HG03432 (cell line): ENCODE data around the gene MRPL14.
"Not testable (repeated sequence)": the region's sequence is repeated elsewhere in the genome, so short reads cannot be mapped to it uniquely, and the experiment has no call there.

Experiments
- ATAC-seq: cut with Tn5 transposase; IDR thresholded peaks from one replicate; pipeline ENCODE4 v1.9.1; 2021; ENCODE audit warnings: mild to moderate bottlenecking, moderate library complexity; ENCODE audit not compliant: unreplicated experiment

The MRPL14 gene

GRCh38 chr6:44102527-44102926 lies 24.7 kb downstream of the MRPL14 start:
- ATAC-seq: no peak

DNA sequence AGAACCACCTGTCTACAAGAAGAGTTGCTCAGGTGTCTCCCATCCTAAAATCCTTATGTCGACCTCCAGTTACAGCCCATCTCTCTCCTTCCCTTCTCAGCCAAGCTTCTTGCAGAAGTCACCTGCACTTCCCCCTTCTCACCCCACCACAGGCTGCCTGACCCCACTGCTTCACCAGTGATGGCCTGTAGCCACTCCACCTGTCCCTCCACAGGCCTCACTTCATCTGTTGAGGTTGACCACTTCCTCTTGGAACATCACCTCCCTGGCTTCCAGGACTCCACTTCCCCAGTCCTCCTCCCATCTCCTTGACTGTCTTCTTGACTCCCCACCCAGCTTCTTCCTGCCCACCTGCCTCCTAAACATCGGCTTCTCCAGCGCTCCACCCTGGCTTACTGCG lies 25.4 kb downstream of the MRPL14 start:
- no peak for ATAC-seq

GRCh38 chr6:44100088-44100550 lies 27.1 kb downstream of the MRPL14 start:
- no peak for ATAC-seq

DNA sequence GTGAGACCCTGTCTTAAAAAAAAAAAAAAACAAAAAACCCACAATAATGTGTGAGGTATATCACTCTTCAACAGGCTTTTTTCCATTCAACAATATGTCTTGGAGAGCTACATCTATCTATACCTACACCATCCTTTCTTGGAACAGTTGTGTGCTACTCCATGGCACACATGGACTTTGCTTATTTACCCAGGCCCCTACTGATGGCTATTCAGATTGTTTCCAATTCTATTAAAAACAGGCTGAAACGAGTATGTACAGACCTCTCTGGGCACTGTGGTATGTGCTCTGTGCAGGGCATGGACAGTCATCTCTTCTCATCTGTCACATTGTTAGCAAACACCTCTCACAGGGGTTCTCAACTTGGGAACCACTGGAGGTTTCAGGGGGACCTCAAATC lies 28.1 kb downstream of the MRPL14 start:
- no peak for ATAC-seq

- no peak for ATAC-seq
Observed at GRCh38 chr6:44097782-44098317, 29.4 kb downstream of the MRPL14 start.

DNA sequence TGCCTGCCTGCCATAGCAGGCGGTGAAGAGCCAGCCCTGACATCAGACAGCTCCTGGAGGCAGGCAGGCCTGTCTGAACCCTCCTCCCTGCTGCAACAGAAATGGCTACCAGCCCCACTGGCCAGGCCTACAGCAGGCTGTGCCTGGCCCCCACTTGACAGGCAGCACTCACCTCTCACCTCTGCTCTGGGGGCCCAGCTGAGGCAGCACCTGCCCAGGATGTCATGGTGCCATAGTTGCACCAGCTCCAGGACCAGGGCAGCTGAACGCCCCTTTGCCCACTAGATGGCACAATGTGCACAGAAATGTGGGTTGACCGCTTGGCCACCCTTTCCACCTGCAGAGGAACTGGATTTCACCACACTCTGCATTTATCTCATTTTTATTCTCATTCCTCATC lies 30.6 kb downstream of the MRPL14 start:
- ATAC-seq: no peak

GRCh38 chr6:44095243-44095623 lies 32.0 kb downstream of the MRPL14 start:
- not testable (repeated sequence) for ATAC-seq

GRCh38 chr6:44094403-44095242 lies 32.6 kb downstream of the MRPL14 start:
- ATAC-seq: no peak

DNA sequence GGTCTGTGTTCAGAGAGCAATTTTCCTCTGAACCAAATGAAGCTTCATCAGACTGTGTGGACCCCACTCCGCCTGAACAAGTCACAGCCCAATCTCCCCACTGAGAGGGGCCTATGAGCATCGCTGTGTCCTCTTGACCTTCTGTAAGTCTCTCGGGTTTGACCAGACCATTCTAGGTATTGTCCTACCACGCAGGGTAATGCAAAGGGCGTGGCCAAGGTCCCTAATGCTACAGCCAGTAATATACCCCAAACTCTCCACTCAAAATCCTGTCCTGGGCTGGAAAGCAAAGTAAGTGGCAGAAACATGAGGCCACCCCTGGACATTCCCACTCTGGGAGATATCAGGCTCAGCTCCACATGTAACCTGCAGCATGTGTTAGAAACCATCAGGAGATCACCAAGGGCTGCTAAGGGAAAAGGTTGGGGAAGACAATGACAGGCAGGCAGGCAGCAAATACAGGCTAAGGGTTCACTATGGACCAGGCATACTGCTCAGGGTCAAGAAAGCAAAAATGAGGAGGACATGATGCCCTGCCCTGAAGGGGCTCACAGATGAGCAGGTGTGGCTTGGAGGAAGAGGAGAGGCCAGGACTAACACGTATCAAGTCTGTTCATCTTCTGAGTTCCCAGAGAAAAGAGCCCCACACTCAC lies 33.4 kb downstream of the MRPL14 start:
- no peak for ATAC-seq

- no peak for ATAC-seq
Observed at GRCh38 chr6:44093066-44093465, 34.2 kb downstream of the MRPL14 start.

DNA sequence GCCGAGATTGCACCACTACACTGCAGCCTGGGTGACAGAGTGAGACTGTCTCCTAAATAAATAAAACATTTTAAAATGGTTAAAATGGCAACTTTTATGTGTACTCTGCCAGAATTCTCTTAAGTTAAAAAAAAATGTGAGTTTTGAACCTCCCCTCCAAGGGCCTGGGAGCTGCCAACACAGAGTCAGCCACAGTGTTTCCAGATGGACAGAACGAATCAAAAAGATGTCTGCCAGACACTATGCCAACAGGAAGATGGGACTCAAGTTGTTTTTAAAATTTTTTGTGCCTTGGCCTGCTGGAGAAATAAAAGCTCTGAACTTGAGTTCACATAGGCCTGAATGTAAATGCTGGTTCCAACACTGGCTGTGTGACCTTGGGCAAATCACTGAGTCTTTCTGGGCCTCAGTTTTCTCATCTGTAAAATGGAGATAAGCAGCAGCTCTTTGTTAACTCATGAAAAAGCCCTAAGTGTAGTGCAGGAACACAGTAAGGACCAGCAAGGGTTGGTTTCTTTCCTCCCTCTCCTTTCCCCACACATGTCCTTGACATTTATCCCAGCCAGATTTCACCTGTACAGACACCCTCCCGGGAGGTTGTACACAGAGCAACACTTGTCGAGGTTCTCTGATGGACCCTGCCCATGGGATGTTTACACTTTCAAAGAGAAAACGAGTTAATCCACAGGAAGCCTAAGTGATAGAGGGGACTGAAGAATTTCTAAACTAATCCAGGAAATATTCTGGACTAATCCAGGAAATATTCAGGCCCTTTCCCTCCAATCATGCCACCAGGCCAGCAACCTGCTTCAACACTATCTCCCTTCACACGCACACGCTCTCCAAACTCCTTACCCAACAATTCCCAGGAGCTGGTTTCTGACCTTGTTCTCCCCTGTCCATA lies 35.0 kb downstream of the MRPL14 start:
- no peak for ATAC-seq

GRCh38 chr6:44091356-44091755 lies 35.9 kb downstream of the MRPL14 start:
- not testable (repeated sequence) for ATAC-seq

DNA sequence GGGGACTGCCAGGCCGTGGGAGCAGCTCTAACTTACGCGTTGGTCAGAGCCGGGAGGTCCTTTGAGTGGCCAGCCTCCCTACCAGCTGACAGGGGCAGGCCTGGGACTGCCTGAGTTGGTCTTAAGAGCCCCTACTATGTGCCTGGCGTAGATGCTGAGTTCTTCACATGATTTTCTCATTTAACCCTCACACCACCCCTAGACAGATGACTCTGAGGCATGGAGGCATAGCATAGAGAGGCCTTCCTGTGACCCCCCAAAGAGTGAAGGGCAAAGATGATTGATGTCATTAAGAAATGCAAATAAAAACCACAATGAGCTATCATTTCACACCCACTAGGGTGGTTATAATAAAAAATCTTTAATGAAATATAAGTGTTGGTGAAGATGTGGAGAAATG lies 36.8 kb downstream of the MRPL14 start:
- ATAC-seq: no peak

DNA sequence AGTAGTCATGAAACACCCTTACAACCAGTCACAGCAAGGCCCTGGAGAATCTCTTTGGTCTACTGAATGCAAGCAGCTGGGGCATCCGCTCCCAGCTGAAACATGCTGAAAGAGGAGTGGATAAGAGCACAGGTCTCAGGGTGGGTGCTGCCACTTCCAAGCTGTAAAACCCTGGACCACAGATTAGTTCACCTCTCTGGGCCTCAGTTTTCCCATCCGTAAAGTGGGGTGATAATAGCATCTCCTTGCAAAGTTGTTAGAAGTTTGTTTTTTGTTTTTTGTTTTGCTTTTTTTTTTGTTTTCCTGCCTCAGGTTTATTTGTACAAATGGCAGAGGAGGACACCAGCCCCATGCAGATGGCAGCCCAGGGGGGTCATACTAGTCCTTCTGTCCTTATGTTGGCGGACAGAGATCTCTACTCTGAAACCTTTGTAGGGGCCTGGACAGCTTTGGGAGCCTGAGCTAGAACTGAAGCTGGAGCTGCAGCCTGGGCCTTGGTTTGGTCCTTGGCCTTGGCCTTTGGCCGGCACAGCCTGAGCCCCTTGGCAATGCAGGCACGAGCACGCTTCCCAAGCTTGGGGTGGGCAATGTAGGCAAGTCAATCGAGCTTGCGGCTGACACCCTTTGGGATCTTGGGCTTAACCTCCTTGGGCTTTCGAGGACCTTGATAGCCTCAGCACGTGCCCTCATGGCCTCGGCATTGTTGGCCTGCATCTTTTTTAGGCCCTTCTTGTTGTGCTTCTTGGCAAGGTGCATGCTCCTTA lies 38.2 kb downstream of the MRPL14 start:
- ATAC-seq: no peak

GRCh38 chr6:44087623-44088022 lies 39.6 kb downstream of the MRPL14 start:
- no peak for ATAC-seq

GRCh38 chr6:44086931-44087574 lies 40.2 kb downstream of the MRPL14 start:
- no peak for ATAC-seq

- ATAC-seq: no peak
Observed at GRCh38 chr6:44085219-44085618, 42.0 kb downstream of the MRPL14 start.

- no peak for ATAC-seq
Observed at GRCh38 chr6:44084231-44085014, 42.8 kb downstream of the MRPL14 start.

GRCh38 chr6:44082872-44083321 lies 44.4 kb downstream of the MRPL14 start:
- no peak for ATAC-seq
